ENCODE measurements around the gene CHST4. TPM values are rescaled to one million over a fixed set of nuclear protein-coding genes. Genes with fewer than 3 reads are reported as not detected.

Gene CHST4
- total RNA-seq, 1 experiment from 2014 or later, result 0.14 TPM

DNA sequence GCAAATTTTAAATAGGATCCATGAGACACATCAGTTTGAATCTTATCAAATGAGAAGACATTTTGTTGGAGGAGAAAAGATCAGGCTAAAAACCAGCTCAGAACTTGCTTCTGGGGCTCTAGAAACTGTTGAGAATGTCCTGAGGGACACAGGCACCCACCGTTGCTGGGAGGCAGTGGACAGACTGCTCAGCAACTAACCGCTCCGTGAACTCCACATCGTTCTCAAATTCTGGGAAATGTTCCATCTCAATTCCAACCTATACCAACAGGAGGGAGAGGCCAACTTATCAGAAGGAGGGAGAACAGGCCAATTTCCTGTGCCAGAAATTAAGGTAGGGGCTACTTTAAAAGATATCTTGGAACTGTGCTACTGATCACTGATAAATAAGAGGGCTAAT, 42.3 kb downstream of the CHST4 start:
- ChIA-PET POLR2A (interaction anchor here (0.5 kb wide), 1 partner anchor 403 kb away, joined by 3 read pairs; no protein-coding TSS in a partner anchor), CTCF (no interaction called here)
- H3K27me3 Mint-ChIP-seq (ENCODE audit: insufficient read depth, unreplicated experiment), result peaks cover 20% of the 10 kb centered on the region
- BruUV-seq (replicated peaks), result no TSS peak
- no peak overlapping the region for H3K27ac Mint-ChIP-seq (ENCODE audit: low read depth, unreplicated experiment)
- no peaks in the 10 kb centered on the region for H3K9me3 Mint-ChIP-seq (ENCODE audit: unreplicated experiment)
- TF ChIP-seq, protein P1, sequence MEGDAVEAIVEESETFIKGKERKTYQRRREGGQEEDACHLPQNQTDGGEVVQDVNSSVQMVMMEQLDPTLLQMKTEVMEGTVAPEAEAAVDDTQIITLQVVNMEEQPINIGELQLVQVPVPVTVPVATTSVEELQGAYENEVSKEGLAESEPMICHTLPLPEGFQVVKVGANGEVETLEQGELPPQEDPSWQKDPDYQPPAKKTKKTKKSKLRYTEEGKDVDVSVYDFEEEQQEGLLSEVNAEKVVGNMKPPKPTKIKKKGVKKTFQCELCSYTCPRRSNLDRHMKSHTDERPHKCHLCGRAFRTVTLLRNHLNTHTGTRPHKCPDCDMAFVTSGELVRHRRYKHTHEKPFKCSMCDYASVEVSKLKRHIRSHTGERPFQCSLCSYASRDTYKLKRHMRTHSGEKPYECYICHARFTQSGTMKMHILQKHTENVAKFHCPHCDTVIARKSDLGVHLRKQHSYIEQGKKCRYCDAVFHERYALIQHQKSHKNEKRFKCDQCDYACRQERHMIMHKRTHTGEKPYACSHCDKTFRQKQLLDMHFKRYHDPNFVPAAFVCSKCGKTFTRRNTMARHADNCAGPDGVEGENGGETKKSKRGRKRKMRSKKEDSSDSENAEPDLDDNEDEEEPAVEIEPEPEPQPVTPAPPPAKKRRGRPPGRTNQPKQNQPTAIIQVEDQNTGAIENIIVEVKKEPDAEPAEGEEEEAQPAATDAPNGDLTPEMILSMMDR (IDR thresholded peaks at IDR 0.05; ENCODE audit: unreplicated experiment), result no peak
- H3K36me3 Mint-ChIP-seq (ENCODE audit: insufficient read depth, unreplicated experiment), result no peaks in the 10 kb centered on the region
- H3K4me3 Mint-ChIP-seq (ENCODE audit: unreplicated experiment), result no peak overlapping the region
- intact Hi-C loops (cut with micrococcal nuclease), result no loop called here
- no peak for DNase-seq (ENCODE audit: unreplicated experiment)
- peaks cover 12% of the 10 kb centered on the region for H3K4me1 Mint-ChIP-seq (ENCODE audit: insufficient read depth, unreplicated experiment)

DNA sequence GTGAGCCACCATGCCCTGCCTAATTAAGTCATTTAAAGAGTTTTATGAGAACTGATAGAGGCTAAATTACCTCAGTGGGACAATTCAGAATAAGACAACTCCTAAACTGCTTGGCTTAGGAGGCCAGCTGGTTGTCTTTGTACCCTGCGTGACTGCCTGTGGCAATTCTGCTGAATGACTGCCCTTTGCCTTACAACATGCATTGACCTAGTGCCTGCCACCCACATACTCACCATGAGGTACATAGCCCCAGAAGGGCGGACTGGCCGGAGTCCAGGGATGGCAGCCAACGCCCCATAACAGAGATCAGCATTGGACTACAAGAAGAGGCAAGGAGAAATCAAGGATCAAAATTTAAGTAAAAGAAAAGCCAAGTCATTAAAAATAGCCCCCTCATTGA, 43.4 kb downstream of the CHST4 start:
- Mint-ChIP-seq H3K27ac (ENCODE audit: low read depth, unreplicated experiment) (no peak overlapping the region), H3K4me3 (ENCODE audit: unreplicated experiment) (no peak overlapping the region), H3K9me3 (ENCODE audit: unreplicated experiment) (no peaks in the 10 kb centered on the region), H3K36me3 (ENCODE audit: insufficient read depth, unreplicated experiment) (no peaks in the 10 kb centered on the region), H3K4me1 (ENCODE audit: insufficient read depth, unreplicated experiment) (peaks cover 6% of the 10 kb centered on the region), H3K27me3 (ENCODE audit: insufficient read depth, unreplicated experiment) (peaks cover 20% of the 10 kb centered on the region)
- CTCF ChIA-PET, result no interaction called here
- TF ChIP-seq, protein P1 (IDR thresholded peaks at IDR 0.05; ENCODE audit: unreplicated experiment), result no peak
- DNase-seq (ENCODE audit: unreplicated experiment), result peak; percentile 31
- POLR2A ChIA-PET, result no interaction called here
- intact Hi-C loops (cut with micrococcal nuclease), result no loop called here
- BruUV-seq (replicated peaks), result no TSS peak

DNA sequence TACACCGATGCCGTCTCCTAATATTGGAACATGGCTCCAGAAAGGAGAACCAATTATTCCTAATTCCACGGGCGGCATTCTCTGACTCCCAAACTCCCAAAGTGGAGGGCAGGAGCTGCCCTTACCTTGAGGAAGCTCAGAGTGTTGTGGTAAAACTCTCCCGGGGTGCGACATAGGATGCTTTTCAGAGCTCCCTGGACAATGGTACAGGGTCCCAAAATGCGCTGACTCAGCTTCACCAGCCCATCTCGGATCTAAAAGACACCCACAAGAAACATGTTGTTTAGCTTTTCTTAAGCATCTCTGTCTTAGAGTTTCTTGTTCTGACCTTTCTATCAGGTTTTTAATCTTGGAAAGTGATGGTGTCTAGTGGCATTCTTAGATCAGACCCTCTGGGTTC, 43.9 kb downstream of the CHST4 start:
- TF ChIP-seq, protein P1 (IDR thresholded peaks at IDR 0.05; ENCODE audit: unreplicated experiment), result no peak
- H3K27me3 Mint-ChIP-seq (ENCODE audit: insufficient read depth, unreplicated experiment), result peaks cover 20% of the 10 kb centered on the region
- no TSS peak for BruUV-seq (replicated peaks)
- H3K4me3 Mint-ChIP-seq (ENCODE audit: unreplicated experiment), result no peak overlapping the region
- no peaks in the 10 kb centered on the region for H3K9me3 Mint-ChIP-seq (ENCODE audit: unreplicated experiment)
- DNase-seq (ENCODE audit: unreplicated experiment), result no peak
- no peaks in the 10 kb centered on the region for H3K36me3 Mint-ChIP-seq (ENCODE audit: insufficient read depth, unreplicated experiment)
- POLR2A ChIA-PET, result no interaction called here
- intact Hi-C loops (cut with micrococcal nuclease), result no loop called here
- CTCF ChIA-PET, result no interaction called here
- no peak overlapping the region for H3K27ac Mint-ChIP-seq (ENCODE audit: low read depth, unreplicated experiment)
- H3K4me1 Mint-ChIP-seq (ENCODE audit: insufficient read depth, unreplicated experiment), result peaks cover 6% of the 10 kb centered on the region

DNA sequence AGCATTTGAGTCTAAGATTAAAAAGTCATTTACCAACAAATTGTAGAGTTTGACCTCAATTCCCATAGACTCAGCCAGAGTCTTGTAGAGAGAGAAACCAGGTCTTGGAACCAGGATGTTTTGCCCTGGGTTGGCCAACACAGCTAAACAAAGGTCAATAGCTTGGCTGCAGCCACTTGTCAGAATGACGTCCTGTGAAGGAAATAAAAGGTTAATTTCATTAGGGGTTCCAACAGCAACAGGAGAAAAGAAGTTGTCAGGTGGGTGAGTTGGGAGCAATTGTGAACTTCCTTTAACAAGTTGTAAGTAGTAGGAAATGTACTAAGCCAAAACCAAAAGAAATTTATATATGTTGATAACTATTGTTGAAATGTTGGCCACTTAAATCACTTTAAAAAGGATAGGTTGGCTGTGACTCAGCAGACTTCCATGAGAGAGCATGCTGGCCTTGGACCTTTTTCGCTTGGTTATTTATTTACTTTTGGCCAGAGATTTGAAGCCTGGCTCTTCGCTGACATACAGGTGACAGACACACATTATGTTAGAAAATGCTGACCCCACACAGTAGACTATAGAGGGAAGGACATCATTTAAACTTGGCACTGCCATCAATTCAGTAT, 46.4 kb downstream of the CHST4 start:
- intact Hi-C loops (cut with micrococcal nuclease), result no loop called here
- CTCF ChIA-PET, result interaction anchor here (1.0 to 2.7 kb wide), 2 partner anchors 15 to 38 kb away, joined by 4 to 15 read pairs; no protein-coding TSS in a partner anchor
- POLR2A ChIA-PET, result no interaction called here

More for the DNA sequence above, 46.4 kb downstream of the CHST4 start:
- peaks cover 6% of the 10 kb centered on the region for H3K4me1 Mint-ChIP-seq (ENCODE audit: insufficient read depth, unreplicated experiment)
- H3K9me3 Mint-ChIP-seq (ENCODE audit: unreplicated experiment), result no peaks in the 10 kb centered on the region
- TF ChIP-seq, protein P1 (IDR thresholded peaks at IDR 0.05; ENCODE audit: unreplicated experiment), result no peak
- no peak for DNase-seq (ENCODE audit: unreplicated experiment)
- no peak overlapping the region for H3K27ac Mint-ChIP-seq (ENCODE audit: low read depth, unreplicated experiment)
- no peak overlapping the region for H3K4me3 Mint-ChIP-seq (ENCODE audit: unreplicated experiment)
- peaks cover 41% of the 10 kb centered on the region for H3K27me3 Mint-ChIP-seq (ENCODE audit: insufficient read depth, unreplicated experiment)
- no peaks in the 10 kb centered on the region for H3K36me3 Mint-ChIP-seq (ENCODE audit: insufficient read depth, unreplicated experiment)
- BruUV-seq (replicated peaks), result no TSS peak
